GM13977 (cell line): Measurements from ENCODE around the gene SKP1.

Experiments
- DNase-seq: peaks from one replicate; pipeline ENCODE4 v3.0.0; 2012; ENCODE audit warnings: low spot score
- CTCF ChIP-seq: IDR thresholded peaks from 2 replicates; pipeline ENCODE4 v1.5.1; 2012; ENCODE audit warnings: mild to moderate bottlenecking, control low read depth; ENCODE audit not compliant: insufficient read depth; ENCODE audit errors: extremely low read depth, missing control alignments
- in situ Hi-C: fragments of 300-500 bp; cut with MboI; formaldehyde crosslinking; loops from one replicate; pipeline ENCODE4 v1.12.0; 2022; ENCODE audit warnings: low sequenced_read_pairs, low pct_unique_long_range_greater_than_20kb, mixed read lengths, inconsistent platforms; ENCODE audit not compliant: unreplicated experiment

The SKP1 gene

GRCh38 chr5:134100283-134101091, 76.3 kb downstream of the SKP1 start:
- no peak for TF ChIP-seq CTCF
- peak; percentile 86 for DNase-seq
- in situ Hi-C loops = no loop called here

GRCh38 chr5:134099939-134100282, 76.8 kb downstream of the SKP1 start:
- no peak for DNase-seq
- no peak for TF ChIP-seq CTCF
- in situ Hi-C loops = loop anchor here (10.0 kb wide), 1 partner anchor 55 kb away; no protein-coding TSS in a partner anchor

GRCh38 chr5:134099288-134099872, 77.4 kb downstream of the SKP1 start:
- no peak for DNase-seq
- peak; percentile 20 for TF ChIP-seq CTCF
- in situ Hi-C loops = loop anchor here (10.0 kb wide), 1 partner anchor 55 kb away; no protein-coding TSS in a partner anchor
